GM19193 (cell line): ENCODE data around the gene DENND1B.

Source experiments
- POLR2A ChIP-seq: IDR thresholded peaks from 4 replicates; pipeline ENCODE4 v1.6.1; 2011; ENCODE audit not compliant: insufficient read depth, insufficient read length; ENCODE audit errors: extremely low read depth

The DENND1B gene

DNA sequence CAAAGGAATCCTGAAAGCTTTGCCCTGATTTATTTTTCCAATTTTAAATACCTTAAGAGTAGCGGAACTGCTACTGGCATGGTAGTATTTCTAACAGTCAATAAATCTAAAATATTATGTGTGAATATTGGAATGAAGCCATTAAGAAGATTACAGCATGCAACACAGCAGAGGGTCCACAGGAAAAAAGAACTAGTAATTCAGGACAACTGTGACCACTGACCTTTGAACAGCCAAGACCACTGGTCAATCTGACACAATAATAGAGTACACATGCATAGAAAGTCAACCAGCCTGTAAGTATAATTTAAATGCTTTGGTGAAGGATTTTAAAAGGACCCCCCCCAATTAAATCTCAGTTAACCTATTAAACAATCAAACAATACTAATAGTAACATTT lies 171.0 kb downstream of the DENND1B start:
- no peak for TF ChIP-seq POLR2A

DNA sequence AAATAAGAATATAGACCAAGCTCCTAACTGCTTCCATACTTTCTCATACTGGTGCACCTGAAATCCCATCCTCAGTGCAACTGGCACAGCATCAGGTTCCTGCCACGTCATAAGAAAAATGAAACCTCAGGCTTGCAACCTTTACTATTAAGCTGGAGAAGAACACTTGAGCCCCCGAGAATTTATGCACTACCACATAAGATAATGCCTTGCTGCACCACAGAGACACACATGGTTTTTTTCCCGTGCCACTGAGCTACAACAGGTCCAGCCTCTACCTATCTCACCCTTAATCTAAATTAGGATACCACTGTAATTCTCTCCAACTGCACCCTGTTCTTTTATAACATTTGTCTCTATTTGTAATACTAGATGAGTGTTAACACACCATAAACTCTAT lies 174.5 kb downstream of the DENND1B start:
- no peak for TF ChIP-seq POLR2A

DNA sequence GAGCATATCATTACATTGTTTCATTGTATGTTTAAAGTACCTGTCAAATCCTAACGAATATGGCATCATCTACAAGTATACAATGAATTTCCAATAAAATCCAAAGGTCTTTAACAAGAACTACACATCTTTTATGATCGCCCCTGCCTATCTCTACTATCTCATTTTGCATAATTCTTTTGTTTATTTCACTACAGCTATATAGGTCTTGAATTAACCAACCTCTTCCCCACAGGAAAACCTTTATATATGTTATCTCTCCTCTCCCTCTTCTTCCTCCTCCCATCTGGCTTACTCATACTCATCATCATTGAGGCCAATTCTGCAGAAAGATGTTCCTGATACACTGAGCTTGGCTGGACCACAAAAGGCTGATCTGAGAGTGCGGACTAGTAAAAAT lies 175.5 kb downstream of the DENND1B start:
- no peak for TF ChIP-seq POLR2A

DNA sequence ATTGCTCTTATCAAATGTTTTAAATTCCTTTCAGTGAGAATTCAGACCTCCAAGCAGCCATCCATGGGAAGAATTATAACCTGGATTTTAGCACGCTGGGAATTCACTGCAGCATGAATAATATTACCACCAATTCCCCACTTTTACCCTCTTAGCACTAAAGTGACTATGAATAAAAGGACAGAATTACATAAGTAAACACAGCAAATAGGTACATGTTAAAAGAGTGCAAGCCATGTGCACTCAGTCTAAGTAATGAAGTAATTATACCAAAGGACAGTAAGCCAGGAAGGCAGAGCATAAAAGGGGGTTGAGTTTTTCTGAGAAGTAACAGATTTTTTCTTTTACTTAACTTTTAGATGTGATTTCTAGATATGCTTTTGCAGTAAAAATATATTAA lies 176.3 kb downstream of the DENND1B start:
- no peak for TF ChIP-seq POLR2A

DNA sequence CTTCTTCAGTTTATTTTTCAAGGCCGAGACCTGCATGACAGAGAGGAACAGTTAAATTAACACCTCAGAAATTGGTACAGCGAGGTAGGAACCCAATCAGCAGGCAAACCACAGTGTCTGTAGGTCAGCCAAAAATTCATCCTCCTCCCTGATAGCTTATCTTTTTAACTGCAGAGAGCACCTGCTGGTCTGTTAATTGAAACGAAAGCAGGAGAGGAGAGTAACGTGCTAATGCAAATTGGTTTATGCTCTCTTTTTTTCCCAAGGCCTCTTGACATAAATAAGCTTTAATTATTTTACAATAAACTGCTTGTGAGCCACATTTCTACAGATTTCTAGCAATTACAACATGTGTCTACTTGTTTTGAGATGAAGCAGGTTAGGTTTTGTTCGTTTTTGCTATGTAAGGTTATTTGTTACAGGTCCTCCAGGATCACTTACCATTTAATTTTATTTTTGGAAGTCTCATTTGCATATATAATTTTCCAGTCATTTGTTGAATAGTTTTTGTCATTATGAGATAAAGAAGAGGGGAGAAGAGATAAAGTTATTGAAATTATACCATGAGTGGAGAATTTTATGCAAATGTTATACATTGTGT lies 179.9 kb downstream of the DENND1B start:
- TF ChIP-seq POLR2A, result no peak

DNA sequence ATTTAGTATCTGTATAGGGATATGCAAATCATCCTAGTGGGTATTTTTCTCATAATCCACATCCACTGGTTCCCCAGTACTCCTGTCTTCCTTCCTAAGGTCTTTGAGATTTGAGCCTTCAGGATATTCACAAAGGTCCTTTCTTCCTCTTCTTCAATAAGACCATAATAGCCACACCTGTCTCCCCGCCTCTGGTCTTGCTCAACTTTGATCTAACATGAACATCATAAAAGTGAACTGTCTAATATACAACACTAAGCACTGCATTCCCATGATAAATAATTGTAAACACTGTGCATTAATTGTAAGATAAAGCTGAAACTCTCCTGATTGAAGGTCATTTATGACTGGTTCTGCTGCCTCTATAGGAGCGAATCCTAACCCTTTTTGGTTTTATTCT lies 184.6 kb downstream of the DENND1B start:
- no peak for TF ChIP-seq POLR2A

DNA sequence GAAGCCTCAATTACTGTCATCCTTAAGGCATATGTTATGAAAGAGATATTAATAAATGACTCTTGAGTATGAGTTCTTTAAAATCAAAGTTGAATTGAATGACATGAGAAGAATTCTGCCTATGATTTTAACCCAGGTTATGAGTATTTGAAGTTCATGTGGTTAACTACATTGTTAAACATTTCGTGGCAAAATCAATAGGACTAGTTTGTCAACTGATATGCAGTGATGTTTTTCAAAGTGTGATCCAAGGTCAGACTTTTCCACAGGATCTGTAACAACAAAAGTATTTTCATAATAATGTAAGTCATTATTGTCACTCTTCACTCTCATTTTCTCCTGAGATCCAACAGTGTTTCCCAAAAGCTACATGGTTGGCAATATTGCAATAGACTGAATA lies 189.5 kb downstream of the DENND1B start:
- no peak for TF ChIP-seq POLR2A

DNA sequence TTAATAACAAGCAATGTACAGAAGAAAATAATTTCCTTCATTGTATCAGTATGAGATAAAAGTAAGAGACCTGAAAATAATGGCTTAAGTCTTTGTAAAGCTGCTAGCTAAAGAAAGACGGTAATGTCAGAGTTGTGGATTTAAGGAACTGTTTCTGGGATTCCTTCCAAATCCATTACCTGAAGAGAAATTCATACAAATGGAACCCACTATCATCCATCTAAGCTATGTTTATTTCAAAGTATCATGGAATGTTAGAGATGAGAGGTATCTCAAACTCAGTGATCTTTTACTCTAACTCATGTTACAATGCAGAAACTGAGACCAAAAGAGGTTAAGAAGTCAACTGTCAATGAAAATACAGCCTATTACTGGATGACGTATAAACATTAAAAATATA lies 197.7 kb downstream of the DENND1B start:
- TF ChIP-seq POLR2A, result no peak

DNA sequence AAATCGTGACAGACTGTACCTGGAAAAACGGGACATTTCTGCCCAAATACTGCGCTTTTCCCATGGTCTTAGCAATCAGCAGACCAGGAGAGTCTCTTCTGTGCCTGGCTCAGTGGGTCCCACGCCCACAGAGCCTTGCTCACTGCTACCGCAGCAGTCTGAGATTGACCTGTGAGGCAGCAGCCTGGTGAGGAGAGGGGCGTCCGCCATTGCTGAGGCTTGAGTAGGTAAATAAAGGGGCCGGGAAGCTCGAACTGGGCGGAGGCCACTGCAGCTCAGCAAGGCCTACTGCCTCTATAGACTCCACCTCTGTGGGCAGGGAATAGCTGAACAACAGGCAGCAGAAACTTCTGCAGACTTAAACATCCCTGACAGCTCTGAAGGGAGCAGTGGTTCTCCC lies 203.1 kb downstream of the DENND1B start:
- TF ChIP-seq POLR2A, result no peak

DNA sequence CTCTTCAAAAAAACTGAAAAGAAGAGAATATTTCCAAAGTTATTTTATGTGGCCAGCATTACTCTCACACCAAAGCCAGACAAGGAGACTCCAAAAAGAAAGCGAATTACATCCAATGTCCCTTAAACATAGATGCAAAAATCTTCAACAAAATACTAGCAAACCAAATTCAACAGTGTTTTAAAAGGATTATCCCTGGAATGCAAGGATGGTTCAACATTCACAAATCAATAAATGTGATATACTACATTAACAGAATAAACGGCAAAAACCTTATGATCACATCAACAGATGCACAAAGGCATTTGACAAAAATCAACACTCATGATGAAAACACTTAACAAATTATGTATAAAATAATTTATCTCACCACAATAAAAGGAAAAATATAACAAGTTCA lies 207.8 kb downstream of the DENND1B start:
- no peak for TF ChIP-seq POLR2A

DNA sequence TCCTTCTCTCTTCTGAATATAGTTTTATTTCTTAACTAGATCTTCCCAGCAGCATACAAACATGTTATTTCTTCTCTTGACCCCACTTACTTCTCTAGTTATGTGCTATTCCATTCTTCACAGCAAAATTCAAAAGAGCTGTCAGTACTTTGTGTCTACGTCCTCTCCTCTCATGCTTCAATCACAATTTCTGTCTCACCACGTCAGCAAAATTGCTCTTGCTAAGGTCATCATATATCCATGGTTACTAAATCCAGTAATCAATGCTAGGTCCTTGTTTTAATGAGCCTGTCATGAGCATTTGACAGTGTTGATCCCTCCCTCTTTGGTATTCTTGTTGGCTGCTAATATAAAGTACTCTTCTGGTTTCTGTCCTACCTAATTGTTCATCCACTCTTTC lies 214.2 kb downstream of the DENND1B start:
- no peak for TF ChIP-seq POLR2A

DNA sequence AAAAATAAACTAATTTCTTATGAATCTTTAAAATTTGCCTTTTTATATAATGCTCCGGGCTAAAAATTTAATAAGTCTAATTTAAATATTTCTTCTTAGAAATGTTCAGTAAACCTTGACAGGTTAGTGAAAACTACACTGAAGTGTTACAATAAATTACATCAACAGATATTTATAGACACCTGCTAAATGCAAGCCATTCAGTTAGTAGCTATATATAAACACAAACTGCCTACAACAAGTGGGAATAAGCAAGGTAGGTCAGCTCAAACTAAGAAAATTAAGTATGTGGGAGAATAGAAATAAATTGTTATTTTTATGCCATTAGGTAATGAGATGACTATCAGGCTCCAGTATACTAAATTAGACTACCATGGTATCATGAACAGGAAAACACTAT lies 215.6 kb downstream of the DENND1B start:
- TF ChIP-seq POLR2A, result no peak

DNA sequence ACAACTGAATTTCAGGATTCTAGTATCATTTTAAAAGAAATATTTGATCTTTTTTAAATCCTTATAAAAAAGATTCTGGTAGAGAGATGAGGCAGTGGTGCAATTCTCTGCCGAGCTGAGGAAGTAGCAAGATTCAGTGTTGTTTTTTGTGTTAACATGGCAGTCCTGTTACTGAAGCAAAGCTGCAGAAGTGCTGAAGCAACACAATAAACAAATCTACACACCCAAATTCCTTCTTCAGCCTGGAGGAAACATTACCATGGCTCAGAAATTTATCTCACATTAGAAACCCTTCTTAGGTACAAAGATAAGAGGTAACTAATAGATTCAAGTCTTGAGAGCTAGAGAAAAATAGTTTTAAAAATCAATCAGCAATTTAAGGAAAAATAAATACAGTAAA lies 216.0 kb downstream of the DENND1B start:
- no peak for TF ChIP-seq POLR2A

DNA sequence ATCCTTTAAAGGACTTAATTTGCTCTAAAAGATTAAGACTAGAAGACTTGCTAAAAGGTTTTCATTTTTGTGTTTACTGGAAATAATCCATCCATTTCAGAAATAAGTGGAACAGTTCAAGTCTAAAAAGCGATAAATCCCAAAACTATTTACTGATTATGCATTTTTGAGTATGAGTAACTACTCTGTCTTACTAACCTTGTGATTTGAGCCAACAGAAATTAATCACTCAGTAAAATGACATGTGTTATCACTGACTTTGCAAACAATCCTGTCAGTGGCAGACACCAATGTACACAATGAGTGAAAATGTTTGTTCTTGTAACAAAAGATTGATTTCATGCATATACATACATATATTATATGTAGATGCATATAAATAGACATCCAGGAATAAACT lies 218.0 kb downstream of the DENND1B start:
- no peak for TF ChIP-seq POLR2A

DNA sequence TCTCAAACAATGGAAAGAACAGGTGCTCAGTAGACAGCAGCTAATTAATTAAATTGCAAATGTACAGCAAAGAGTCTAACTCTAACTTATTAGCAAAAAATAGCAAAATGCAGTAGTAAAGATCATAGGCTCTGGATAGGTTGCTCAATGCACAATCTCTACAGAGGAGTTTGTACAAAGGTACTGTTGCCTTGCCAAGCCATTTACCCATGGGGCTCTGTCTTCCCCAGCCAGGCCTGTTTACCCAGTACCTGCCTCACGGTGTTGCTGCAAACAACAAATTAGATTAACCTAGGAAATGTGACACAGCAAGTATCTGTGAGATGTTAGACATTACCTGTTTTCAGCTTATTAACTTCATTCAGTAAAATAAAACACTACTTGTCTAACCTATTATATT lies 222.0 kb downstream of the DENND1B start:
- TF ChIP-seq POLR2A, result no peak

DNA sequence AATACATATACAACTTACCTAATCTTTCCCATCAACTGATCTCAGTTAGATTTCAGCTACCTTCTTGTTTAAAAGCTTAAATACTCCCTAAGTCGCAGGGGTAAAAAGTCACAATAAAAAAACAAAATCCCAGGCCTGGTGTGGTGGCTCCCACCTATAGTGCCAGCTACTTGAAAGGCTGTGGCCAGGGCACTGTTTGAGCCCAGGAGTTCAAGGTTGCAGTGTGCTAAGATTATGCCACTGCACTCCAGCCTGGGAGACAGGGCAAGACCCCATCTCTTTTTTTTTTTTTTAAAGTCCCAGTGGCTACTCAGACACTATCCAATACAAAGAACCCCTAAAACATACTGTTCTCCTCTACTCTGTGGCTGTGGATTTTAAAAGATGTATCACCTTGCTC lies 228.3 kb downstream of the DENND1B start:
- no peak for TF ChIP-seq POLR2A

DNA sequence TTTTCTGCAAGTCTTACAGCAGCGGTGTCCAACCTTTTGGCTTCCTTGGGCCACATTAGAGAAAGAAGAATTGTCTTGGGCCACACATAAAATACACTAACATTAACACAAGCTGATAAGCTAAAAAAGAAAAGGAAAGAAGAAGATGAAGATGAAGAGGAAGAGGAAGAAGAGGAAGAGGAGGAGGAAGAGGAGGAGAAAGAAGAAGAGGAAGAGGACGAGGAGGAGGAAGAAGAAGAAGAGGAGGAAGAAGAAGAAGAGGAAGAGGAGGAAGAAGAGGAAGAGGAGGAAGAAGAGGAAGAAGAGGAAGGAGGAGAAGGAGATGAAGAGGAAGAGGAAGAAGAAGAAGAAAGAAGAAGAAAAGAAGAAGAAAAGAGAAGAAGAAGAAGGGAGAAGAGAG lies 230.7 kb downstream of the DENND1B start:
- no peak for TF ChIP-seq POLR2A
